GM19397 (cell line): ENCODE results near the gene BCL2L11.

Source experiments
- ATAC-seq: cut with Tn5 transposase; IDR thresholded peaks from one replicate; pipeline ENCODE4 v1.9.1; 2021; ENCODE audit warnings: mild to moderate bottlenecking, moderate library complexity; ENCODE audit not compliant: unreplicated experiment

The BCL2L11 gene

GRCh38 chr2:111167076-111167862 is 46.6 kb downstream of the BCL2L11 start:
- no peak for ATAC-seq

GRCh38 chr2:111167863-111168162 is 47.1 kb downstream of the BCL2L11 start:
- ATAC-seq = no peak

GRCh38 chr2:111168528-111169239 is 48.0 kb downstream of the BCL2L11 start:
- ATAC-seq = no peak

- no peak for ATAC-seq
These were observed 48.6 kb downstream of the BCL2L11 start for GRCh38 chr2:111169268-111169667.

- ATAC-seq = no peak
These were observed 49.2 kb downstream of the BCL2L11 start for GRCh38 chr2:111169924-111170323.

GRCh38 chr2:111171337-111171930 is 50.7 kb downstream of the BCL2L11 start:
- no peak for ATAC-seq

GRCh38 chr2:111172666-111173065 is 52.0 kb downstream of the BCL2L11 start:
- no peak for ATAC-seq

GRCh38 chr2:111173338-111173737 is 52.6 kb downstream of the BCL2L11 start:
- no peak for ATAC-seq

GRCh38 chr2:111173856-111174255 is 53.1 kb downstream of the BCL2L11 start:
- ATAC-seq = no peak

- no peak for ATAC-seq
These were observed 54.9 kb downstream of the BCL2L11 start for GRCh38 chr2:111175615-111176014.

GRCh38 chr2:111176388-111176787 is 55.7 kb downstream of the BCL2L11 start:
- no peak for ATAC-seq

- ATAC-seq = no peak
These were observed 56.2 kb downstream of the BCL2L11 start for GRCh38 chr2:111176867-111177266.

- no peak for ATAC-seq
These were observed 57.6 kb downstream of the BCL2L11 start for GRCh38 chr2:111178296-111178695.

- ATAC-seq = no peak
These were observed 58.2 kb downstream of the BCL2L11 start for GRCh38 chr2:111178730-111179405.

- no peak for ATAC-seq
These were observed 61.4 kb downstream of the BCL2L11 start for GRCh38 chr2:111182121-111182520.

GRCh38 chr2:111182740-111183139 is 62.0 kb downstream of the BCL2L11 start:
- no peak for ATAC-seq

- no peak for ATAC-seq
These were observed 64.1 kb downstream of the BCL2L11 start for GRCh38 chr2:111184725-111185310.

- ATAC-seq = no peak
These were observed 64.8 kb downstream of the BCL2L11 start for GRCh38 chr2:111185361-111186022.

- ATAC-seq = no peak
These were observed 65.5 kb downstream of the BCL2L11 start for GRCh38 chr2:111186121-111186715.

- ATAC-seq = no peak
These were observed 66.2 kb downstream of the BCL2L11 start for GRCh38 chr2:111186933-111187332.
